ENCODE results near the gene AOPEP. TPM values are rescaled to one million over a fixed set of nuclear protein-coding genes. Genes with fewer than 3 reads are reported as not detected.

Gene AOPEP
- polyA plus RNA-seq, 2 of the 4 experiments (the other 2 are of a cell fraction), result 226 to 266 TPM

GRCh38 chr9:95078511-95078910 is 352.0 kb downstream of the AOPEP start:
- DNase-seq (ENCODE audit: low read depth in 1 of 2, low spot score in 1 of 2) (no peak), ATAC-seq (no peak), FAIRE-seq (no peak)
- peak overlapping the region in 1 of 2 experiments; percentile 75; a peak in 3 of 6 replicates for H3K27ac ChIP-seq
- no peak overlapping the region for H3K4me3 ChIP-seq
- peak overlapping the region; percentile 44 for H3K4me2 ChIP-seq
- no peak for TF ChIP-seq NPAS2 (CRISPR knock-in tag; IDR thresholded peaks at IDR 0.05; ENCODE audit: borderline replicate concordance)
- TF ChIP-seq MYC (IDR thresholded peaks at IDR 0.05; ENCODE audit: borderline replicate concordance, low read length), result no peak
- TF ChIP-seq TFCP2L1 (CRISPR knock-in tag; IDR thresholded peaks at IDR 0.05), result 0 out of 2 replicates have a peak, but pooled peaks have one; percentile 22
- 90% methylated on average over 12 of the region's 12 CpGs for WGBS (ENCODE audit: missing lambda C conversion rate)
- H3K4me1 ChIP-seq, result peaks cover 93% of the 10 kb centered on the region
- POLR2A ChIA-PET, result no interaction called here
- CTCF ChIA-PET, result interaction anchor here (1.2 to 1.6 kb wide), 4 partner anchors 10 to 397 kb away, joined by 3 to 9 read pairs (median 5); no protein-coding TSS in a partner anchor
- H3K9me3 ChIP-seq, result no peaks in the 10 kb centered on the region

- no peak for DNase-seq (ENCODE audit: low read depth in 1 of 2, low spot score in 1 of 2)
- H3K4me3 ChIP-seq, result no peak overlapping the region
- TF ChIP-seq KDM5A (IDR thresholded peaks at IDR 0.05), result no peak
- no peak for TF ChIP-seq CEBPB (IDR thresholded peaks at IDR 0.05)
- no peak for TF ChIP-seq GATA3 (IDR thresholded peaks at IDR 0.05; ENCODE audit: borderline replicate concordance)
- peaks cover 93% of the 10 kb centered on the region for H3K4me1 ChIP-seq
- ChIA-PET POLR2A (no interaction called here), CTCF (interaction anchor here (1.2 to 1.6 kb wide), 4 partner anchors 9 to 398 kb away, joined by 3 to 9 read pairs (median 5); no protein-coding TSS in a partner anchor)
- peak overlapping the region in 1 of 2 experiments; percentile 75; a peak in 2 of 6 replicates for H3K27ac ChIP-seq
- no peak for FAIRE-seq
- 40% methylated on average over 6 of the region's 6 CpGs for WGBS (ENCODE audit: missing lambda C conversion rate)
- ATAC-seq, result peak in 1 of 2 experiments; percentile 13; a peak in 2 of 6 replicates
- H3K4me2 ChIP-seq, result peak overlapping the region; percentile 44; the same call in 1 of the 3 replicates
- H3K9me3 ChIP-seq, result no peaks in the 10 kb centered on the region
Observed at GRCh38 chr9:95078939-95079338, 352.4 kb downstream of the AOPEP start.

GRCh38 chr9:95079461-95079860 is 353.0 kb downstream of the AOPEP start:
- FAIRE-seq, result no peak
- no peak for ATAC-seq
- no peaks in the 10 kb centered on the region for H3K9me3 ChIP-seq
- H3K4me3 ChIP-seq, result no peak overlapping the region
- 85% methylated on average over 10 of the region's 10 CpGs for WGBS (ENCODE audit: missing lambda C conversion rate)
- H3K27ac ChIP-seq, result no peak overlapping the region
- no peak for TF ChIP-seq KDM5A (IDR thresholded peaks at IDR 0.05)
- no peak for TF ChIP-seq HMGXB4 (CRISPR knock-in tag; IDR thresholded peaks at IDR 0.05; ENCODE audit: borderline replicate concordance)
- no peak for TF ChIP-seq RFX5 (IDR thresholded peaks at IDR 0.05)
- TF ChIP-seq GATA3 (IDR thresholded peaks at IDR 0.05; ENCODE audit: borderline replicate concordance), result no peak
- TF ChIP-seq CHD4 (IDR thresholded peaks at IDR 0.05; ENCODE audit: borderline replicate concordance), result no peak
- no peak for TF ChIP-seq CBX8 (IDR thresholded peaks at IDR 0.05)
- TF ChIP-seq HOXB5 (CRISPR knock-in tag; IDR thresholded peaks at IDR 0.05), result no peak
- TF ChIP-seq HES2 (IDR thresholded peaks at IDR 0.05), result no peak
- no peak for TF ChIP-seq RNF2 (IDR thresholded peaks at IDR 0.05; ENCODE audit: borderline replicate concordance, low read depth)
- TF ChIP-seq CBX2 (IDR thresholded peaks at IDR 0.05; ENCODE audit: borderline replicate concordance, low read depth), result no peak
- TF ChIP-seq SMC3 (IDR thresholded peaks at IDR 0.05), result no peak
- no peak for TF ChIP-seq HOXB13 (CRISPR knock-in tag; IDR thresholded peaks at IDR 0.05; ENCODE audit: low read depth)
- no peak for TF ChIP-seq EP300 (IDR thresholded peaks at IDR 0.05)
- TF ChIP-seq USF2 (IDR thresholded peaks at IDR 0.05), result no peak
- TF ChIP-seq POLR2A (IDR thresholded peaks at IDR 0.05; ENCODE audit: low read length), result no peak
- TF ChIP-seq POLR2AphosphoS2 (conservative IDR thresholded peaks at IDR 0.05; ENCODE audit: low read length), result no peak
- TF ChIP-seq RARB (CRISPR knock-in tag; IDR thresholded peaks at IDR 0.05), result no peak
- DNase-seq (ENCODE audit: low read depth in 1 of 2, low spot score in 1 of 2), result no peak
- POLR2A ChIA-PET, result interaction anchor here (1.1 kb wide), 1 partner anchor 9 kb away, joined by 3 read pairs; no protein-coding TSS in a partner anchor
- peaks cover 93% of the 10 kb centered on the region for H3K4me1 ChIP-seq
- CTCF ChIA-PET, result no interaction called here
- H3K4me2 ChIP-seq, result no peak overlapping the region; the same call in 2 of the 3 replicates
